A549 (cell line): ENCODE results near the gene SEMA3A.

Source experiments
- CBX2 ChIP-seq: fragments of 200-600 bp; sonication (generic); IDR thresholded peaks from 2 replicates; pipeline ENCODE4 v1.6.1; 2016; ENCODE audit warnings: low read depth, mild to moderate bottlenecking, borderline replicate concordance
- CBX8 ChIP-seq: fragments of 200-600 bp; sonication (generic); IDR thresholded peaks from 2 replicates; pipeline ENCODE4 v1.6.1; 2016
- CTCF ChIP-seq: fragments of >200 bp; sonication (Bioruptor Twin); formaldehyde crosslinking; IDR thresholded peaks from 3 replicates; pipeline ENCODE4 v1.5.1; 2016
- EP300 ChIP-seq, 2 experiments: fragments of >200 bp; sonication (Bioruptor Twin); formaldehyde crosslinking; IDR thresholded peaks; 2 replicates in 1 of 2; 3 replicates in 1 of 2; pipeline ENCODE4 v1.6.1; 2016 to 2017
- HOXB5 ChIP-seq: fragments of 250-450 bp; sonication (Bioruptor Pico); IDR thresholded peaks from 2 replicates; pipeline ENCODE4 v1.5.0; 2020; ENCODE audit warnings: mild to moderate bottlenecking, moderate library complexity
- MAX ChIP-seq: IDR thresholded peaks from 2 replicates; pipeline ENCODE4 v1.6.1; 2012
- PHF8 ChIP-seq: fragments of 200-600 bp; sonication (generic); IDR thresholded peaks from 2 replicates; pipeline ENCODE4 v1.6.1; 2016; ENCODE audit warnings: low read depth, mild to moderate bottlenecking, antibody characterized with exemption, moderate library complexity, borderline replicate concordance
- RFX5 ChIP-seq: fragments of 450-650 bp; IDR thresholded peaks from 2 replicates; pipeline ENCODE4 v1.7.1; 2014; ENCODE audit warnings: antibody characterized with exemption, mild to moderate bottlenecking, moderate library complexity
- RNF2 ChIP-seq: fragments of 200-600 bp; sonication (generic); IDR thresholded peaks from 2 replicates; pipeline ENCODE4 v1.6.1; 2016; ENCODE audit warnings: low read depth, mild to moderate bottlenecking, antibody characterized with exemption, moderate library complexity, borderline replicate concordance

- TF ChIP-seq RNF2 (no peak), MAX (no peak), CTCF (no peak), EP300 (IDR thresholded peaks at IDR 0.05) (no peak), RFX5 (no peak), CBX8 (no peak), HOXB5 (CRISPR knock-in tag) (no peak), PHF8 (no peak), CBX2 (no peak)
These were observed 210.5 kb downstream of the SEMA3A start for GRCh38 chr7:83984076-83984475.
